NB4 (cell line): ENCODE results near the gene ASCL3.

ENCODE experiments used
- POLR2A ChIP-seq: IDR thresholded peaks from 2 replicates; pipeline ENCODE4 v1.6.1; 2011; ENCODE audit warnings: mild to moderate bottlenecking; ENCODE audit not compliant: insufficient read length; ENCODE audit errors: extremely low read depth
- TF ChIP-seq, protein P1 (sequence below): IDR thresholded peaks from one replicate; pipeline ENCODE4 v1.5.1; 2012; ENCODE audit warnings: low read depth, low read length

DNA sequence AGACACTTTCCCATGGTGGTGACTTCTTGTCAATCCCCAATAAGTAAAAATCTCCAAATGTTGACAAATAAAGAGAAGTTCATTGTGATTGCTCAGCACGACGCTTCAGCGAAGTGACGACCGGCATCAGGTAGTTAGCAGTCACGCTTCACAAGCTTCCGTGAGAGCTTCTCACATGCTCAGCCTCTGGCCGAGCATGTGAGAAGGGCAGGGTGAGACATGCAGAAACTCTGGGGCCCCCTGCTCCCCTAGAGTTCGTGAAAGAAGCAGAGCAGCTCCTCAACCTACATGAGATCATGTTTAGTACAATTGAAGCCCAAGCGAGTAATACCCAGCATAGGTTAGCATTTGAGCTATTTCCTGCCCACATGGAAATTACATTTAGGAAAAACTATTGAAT is 5.7 kb downstream of the ASCL3 start:
- no peak for TF ChIP-seq POLR2A
- TF ChIP-seq, protein P1, sequence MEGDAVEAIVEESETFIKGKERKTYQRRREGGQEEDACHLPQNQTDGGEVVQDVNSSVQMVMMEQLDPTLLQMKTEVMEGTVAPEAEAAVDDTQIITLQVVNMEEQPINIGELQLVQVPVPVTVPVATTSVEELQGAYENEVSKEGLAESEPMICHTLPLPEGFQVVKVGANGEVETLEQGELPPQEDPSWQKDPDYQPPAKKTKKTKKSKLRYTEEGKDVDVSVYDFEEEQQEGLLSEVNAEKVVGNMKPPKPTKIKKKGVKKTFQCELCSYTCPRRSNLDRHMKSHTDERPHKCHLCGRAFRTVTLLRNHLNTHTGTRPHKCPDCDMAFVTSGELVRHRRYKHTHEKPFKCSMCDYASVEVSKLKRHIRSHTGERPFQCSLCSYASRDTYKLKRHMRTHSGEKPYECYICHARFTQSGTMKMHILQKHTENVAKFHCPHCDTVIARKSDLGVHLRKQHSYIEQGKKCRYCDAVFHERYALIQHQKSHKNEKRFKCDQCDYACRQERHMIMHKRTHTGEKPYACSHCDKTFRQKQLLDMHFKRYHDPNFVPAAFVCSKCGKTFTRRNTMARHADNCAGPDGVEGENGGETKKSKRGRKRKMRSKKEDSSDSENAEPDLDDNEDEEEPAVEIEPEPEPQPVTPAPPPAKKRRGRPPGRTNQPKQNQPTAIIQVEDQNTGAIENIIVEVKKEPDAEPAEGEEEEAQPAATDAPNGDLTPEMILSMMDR: no peak
